Coronary artery (tissue), 2 donors: ENCODE measurements around the gene TFIP11.

Experiments
- DNase-seq: peaks from one replicate; pipeline ENCODE4 v3.0.0-alpha.2; 2017; ENCODE audit warnings: low spot score
- H3K27ac ChIP-seq, 2 donors: fragments of 200-600 bp; sonication (generic); one replicate each; pipeline ENCODE4 v1.5.1; 2016 to 2019
- H3K4me3 ChIP-seq: fragments of 200-600 bp; sonication (generic); 2 replicates; pipeline ENCODE4 v1.5.1; 2016; ENCODE audit warnings: mild to moderate bottlenecking, moderate library complexity
- TF ChIP-seq, protein P1 (sequence below): fragments of 200-600 bp; sonication (generic); IDR thresholded peaks from one replicate; pipeline ENCODE4 v1.5.1; 2019; ENCODE audit warnings: antibody characterized with exemption

TFIP11 gene

DNA sequence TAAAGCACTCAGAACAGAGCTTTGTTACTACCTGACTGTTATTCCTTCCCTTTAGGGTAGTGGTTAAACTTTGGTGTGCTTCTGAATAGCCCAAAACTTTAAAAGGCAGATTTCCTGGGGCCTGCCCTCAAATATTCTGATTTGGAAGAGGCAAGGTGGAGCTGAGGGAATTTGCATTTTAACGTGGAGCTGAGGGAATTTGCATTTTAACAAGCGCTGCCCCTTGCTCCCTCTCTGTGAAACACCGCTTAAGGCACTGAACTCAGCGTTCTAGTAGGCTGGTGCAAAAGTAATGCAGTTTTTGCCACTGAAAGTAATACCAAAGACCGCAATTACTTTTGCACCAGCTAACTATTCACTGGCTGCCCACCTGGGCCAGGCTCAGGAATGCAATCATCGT lies 42.7 kb upstream of the TFIP11 start:
- no peak overlapping the region for H3K4me3 ChIP-seq
- TF ChIP-seq, protein P1, sequence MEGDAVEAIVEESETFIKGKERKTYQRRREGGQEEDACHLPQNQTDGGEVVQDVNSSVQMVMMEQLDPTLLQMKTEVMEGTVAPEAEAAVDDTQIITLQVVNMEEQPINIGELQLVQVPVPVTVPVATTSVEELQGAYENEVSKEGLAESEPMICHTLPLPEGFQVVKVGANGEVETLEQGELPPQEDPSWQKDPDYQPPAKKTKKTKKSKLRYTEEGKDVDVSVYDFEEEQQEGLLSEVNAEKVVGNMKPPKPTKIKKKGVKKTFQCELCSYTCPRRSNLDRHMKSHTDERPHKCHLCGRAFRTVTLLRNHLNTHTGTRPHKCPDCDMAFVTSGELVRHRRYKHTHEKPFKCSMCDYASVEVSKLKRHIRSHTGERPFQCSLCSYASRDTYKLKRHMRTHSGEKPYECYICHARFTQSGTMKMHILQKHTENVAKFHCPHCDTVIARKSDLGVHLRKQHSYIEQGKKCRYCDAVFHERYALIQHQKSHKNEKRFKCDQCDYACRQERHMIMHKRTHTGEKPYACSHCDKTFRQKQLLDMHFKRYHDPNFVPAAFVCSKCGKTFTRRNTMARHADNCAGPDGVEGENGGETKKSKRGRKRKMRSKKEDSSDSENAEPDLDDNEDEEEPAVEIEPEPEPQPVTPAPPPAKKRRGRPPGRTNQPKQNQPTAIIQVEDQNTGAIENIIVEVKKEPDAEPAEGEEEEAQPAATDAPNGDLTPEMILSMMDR, result no peak
- no peak for DNase-seq
- no peak overlapping the region for H3K27ac ChIP-seq

DNA sequence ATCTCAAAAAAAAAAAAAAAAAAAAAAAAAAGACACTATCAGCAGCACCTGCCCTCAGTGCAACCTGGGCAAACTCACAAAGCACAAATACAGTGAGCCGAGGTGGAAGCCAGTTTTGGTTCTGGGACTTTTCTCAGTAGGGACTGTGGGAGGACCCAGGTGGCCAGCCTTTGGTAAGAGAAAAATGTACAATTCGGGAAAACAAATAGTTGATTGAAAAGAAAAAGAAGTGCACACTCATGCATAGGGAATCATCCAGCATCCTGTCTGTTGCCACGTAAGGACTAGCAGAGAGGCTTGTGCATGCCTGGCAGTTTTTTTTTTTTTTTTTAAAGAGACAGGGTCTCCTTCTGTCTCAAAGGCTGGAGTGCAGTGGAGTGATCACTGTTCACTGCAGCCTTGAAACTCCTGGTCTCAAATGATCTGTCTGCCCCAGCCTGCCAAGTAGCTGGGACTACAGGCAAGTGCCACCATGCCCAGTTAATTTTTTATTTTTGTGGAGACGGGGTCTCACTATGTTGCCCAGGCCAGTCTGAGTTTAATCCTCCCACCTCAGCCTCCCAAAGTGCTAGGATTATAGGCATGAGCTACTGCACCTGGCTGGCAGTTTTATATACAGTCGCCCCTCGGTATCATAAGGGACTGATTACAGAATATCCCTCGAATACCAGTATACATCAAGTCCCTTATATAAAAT lies 40.9 kb upstream of the TFIP11 start:
- TF ChIP-seq, protein P1, result no peak
- H3K4me3 ChIP-seq, result no peak overlapping the region
- DNase-seq, result no peak
- H3K27ac ChIP-seq, result no peak overlapping the region

DNA sequence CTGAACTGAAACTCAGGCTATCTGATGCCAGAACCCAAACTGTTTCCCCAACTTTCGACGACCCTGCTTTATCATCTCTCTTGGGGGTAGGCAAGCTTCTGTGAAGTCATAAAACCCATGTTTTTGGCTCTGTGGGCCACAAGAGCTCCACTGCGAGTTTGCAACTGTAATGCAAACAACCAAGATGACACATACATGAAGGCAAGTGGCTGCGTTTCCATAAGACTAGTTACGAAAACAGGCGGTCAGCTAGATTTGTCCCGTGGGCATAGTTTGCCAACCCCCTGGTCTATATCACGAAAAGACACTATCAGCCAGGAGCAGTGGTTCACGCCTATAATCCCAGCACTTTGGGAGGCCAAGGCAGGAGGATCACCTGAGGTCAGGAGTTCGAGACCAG lies 40.2 kb upstream of the TFIP11 start:
- DNase-seq, result no peak
- TF ChIP-seq, protein P1, result no peak
- Histone ChIP-seq H3K4me3 (no peak overlapping the region), H3K27ac (no peak overlapping the region)

DNA sequence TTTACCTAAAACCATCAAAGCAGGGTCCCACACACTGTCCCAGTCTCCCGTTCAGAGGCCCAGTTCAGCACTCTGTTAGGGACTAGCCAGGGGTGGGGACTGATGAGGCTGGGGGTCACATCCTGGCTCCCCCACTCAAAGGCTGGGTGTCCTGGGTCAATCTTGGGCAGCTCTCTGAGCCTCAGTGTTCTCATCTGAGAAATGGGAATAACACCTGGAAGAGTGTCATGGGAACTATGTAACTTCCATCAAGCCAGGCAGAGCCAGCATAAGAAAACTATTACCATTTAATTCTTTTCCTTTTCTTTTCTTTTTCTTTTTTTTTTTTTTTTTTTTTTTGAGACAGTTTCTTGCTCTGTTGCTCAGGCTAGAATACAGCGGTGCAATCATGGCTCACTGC lies 39.3 kb upstream of the TFIP11 start:
- TF ChIP-seq, protein P1, result no peak
- Histone ChIP-seq H3K27ac (peak overlapping the region in 1 of 2 donors; percentile 79), H3K4me3 (no peak overlapping the region)
- DNase-seq, result no peak

DNA sequence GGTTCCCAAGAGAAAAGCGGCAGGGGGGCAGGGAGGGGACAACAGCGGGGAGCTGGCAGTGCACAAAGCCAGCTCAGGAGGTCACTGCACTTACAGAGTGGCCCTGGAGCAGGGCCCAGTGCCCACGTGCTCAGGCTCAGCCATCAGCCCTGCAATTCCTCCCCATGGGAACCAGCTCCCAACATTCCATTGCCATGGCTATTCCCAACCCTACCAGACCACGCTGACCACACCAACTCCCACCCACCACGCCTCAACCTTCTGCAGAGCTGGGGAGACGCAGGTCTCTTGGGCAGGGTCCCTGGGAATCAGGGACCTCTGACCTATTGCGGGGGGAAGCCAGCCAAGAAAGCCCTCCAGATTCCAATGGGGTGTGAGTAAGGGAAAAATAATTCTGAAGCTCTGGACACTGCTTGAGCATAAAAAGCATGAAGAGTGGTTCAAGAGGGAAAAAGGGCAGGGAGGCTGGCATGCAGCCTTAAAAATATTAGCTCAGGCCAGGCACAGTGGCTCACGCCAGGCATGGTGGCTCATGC lies 38.3 kb upstream of the TFIP11 start:
- peak; percentile 81 for DNase-seq
- H3K4me3 ChIP-seq, result no peak overlapping the region
- TF ChIP-seq, protein P1, result no peak
- peak overlapping the region in 1 of 2 donors; percentile 79 for H3K27ac ChIP-seq

DNA sequence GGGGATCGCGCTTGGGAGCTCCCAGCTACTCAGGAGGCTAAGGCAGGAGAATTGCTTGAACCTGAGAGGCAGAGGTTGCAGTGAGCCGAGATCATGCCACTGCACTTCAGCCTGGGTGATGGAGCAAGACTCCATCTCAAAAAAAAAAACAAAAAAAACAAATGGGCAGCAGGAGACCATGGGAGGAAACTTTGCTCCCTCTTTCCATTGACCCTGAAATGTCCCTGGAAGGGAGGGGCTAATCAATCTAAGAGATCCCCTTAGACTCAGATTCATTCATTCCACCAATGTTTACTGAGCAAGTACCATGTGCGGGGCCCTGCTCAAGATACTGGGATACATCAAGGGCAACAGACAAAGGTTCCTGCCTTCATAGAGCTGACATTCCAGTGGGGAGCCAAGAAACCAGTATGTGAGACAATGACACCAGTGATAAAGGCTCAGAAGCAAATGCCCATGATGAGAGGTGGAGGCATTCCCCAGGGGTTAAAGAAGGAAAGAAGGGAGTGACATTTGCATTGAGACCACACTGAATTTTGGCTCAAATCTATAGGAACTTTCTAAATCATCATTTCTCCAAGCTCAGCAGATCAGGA lies 37.7 kb upstream of the TFIP11 start:
- TF ChIP-seq, protein P1, result no peak
- H3K27ac ChIP-seq, result peak overlapping the region in 1 of 2 donors; percentile 79
- no peak overlapping the region for H3K4me3 ChIP-seq
- DNase-seq, result no peak

DNA sequence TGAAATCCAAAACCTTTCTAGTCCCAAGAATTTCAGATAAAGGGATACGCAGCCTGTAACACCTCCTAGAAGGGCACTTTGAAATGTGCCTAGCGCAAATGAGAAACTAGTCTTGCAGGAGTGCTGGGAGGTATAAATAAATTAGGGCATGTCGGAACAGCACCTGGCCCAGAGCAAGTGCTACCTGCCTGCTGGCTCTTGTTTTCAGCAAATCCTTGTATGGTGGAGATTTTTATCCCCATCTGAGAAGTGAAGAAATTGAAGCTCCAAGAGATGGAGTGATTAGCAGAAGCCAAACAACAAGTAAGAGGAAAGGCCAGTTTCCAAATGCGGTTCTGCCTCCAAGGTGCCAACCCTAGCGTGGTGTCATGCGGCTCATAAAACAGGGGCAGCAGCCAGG lies 36.7 kb upstream of the TFIP11 start:
- Histone ChIP-seq H3K4me3 (no peak overlapping the region), H3K27ac (no peak overlapping the region)
- DNase-seq, result no peak
- TF ChIP-seq, protein P1, result no peak
